GM19351 (cell line): ENCODE results near the gene ROR1.
A peak's percentile ranks its signal among the peaks of the same experiment; 100 is the strongest.

ENCODE experiments used
- ATAC-seq: cut with Tn5 transposase; IDR thresholded peaks from one replicate; pipeline ENCODE4 v1.9.1; 2021; ENCODE audit warnings: mild to moderate bottlenecking, moderate library complexity; ENCODE audit not compliant: unreplicated experiment

Gene ROR1

GRCh38 chr1:63878932-63879331 is 105.1 kb downstream of the ROR1 start:
- no peak for ATAC-seq

GRCh38 chr1:63880958-63881576 is 107.2 kb downstream of the ROR1 start:
- ATAC-seq = no peak

- no peak for ATAC-seq
Measured at GRCh38 chr1:63882048-63882704, 108.4 kb downstream of the ROR1 start.

DNA sequence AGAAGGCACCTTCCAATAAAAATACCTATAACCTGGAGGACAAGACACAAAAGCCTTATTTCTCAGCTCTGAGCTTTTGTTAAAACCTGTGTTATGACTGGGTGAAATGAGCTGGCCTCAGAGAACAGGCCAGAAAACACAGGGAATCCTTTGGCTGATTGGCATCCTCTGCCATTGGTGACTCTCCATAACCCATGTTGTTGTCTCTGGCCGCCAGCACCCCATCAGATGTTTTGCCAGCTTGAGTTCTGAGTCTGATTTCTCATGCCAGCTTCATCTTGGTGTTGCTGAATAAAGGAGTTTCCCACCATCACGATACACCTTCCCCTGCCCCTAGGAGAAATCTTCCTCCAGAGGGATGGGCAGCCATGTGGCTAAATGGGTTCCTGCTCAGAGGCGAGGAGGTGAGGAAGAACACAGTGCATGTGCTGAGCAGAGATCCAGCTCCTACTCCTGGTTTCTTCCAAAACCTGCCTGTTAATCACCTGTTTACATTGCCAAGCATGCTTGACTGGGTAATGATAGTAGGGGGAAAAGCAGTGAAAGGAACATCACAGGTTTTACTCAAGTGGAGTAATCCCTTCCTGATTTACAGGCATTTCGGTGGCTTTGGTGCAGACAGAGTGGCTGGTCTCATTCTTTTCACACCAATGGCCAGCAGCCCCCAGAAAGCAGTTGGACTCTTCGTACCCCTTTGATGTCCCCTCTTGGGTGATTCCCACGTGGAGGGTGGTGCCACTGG is 109.8 kb downstream of the ROR1 start:
- no peak for ATAC-seq

GRCh38 chr1:63884486-63884885 is 110.7 kb downstream of the ROR1 start:
- no peak for ATAC-seq

DNA sequence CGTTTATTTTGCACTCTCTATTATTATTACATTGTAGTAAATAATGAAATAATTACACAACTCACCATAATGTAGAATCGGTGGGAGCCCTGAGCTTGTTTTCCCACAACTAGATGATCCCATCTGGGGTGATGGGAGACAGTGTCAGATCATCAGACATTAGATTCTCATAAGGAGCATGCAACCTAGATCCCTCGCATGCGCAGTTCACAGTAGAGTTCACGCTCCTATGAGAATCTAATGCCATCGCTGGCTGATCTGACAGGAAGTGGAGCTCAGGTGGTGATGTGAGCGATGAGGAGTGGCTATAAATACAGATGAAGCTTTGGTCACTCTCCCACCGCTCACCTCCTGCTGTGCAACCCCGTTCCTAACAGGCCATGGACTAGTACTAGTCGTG is 112.1 kb downstream of the ROR1 start:
- no peak for ATAC-seq

DNA sequence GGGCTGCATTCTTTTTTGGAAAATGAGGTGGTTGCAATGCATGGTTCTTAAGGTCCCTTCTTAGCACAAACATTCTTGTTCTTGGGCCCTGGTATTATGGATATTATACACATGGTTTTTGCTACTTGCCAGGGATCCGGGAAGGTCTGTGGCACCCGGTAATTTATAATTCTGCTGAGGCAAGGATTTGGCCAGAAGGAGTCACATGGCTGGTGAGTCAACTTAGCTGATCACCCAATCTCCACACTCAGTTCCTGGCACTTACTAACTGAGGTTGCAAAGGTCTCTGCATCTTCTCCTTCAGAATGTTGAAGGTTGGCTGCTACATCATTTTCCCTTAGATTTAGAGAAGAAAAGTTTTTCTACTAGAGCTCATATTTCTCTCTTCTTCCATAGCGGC is 112.5 kb downstream of the ROR1 start:
- ATAC-seq = no peak

DNA sequence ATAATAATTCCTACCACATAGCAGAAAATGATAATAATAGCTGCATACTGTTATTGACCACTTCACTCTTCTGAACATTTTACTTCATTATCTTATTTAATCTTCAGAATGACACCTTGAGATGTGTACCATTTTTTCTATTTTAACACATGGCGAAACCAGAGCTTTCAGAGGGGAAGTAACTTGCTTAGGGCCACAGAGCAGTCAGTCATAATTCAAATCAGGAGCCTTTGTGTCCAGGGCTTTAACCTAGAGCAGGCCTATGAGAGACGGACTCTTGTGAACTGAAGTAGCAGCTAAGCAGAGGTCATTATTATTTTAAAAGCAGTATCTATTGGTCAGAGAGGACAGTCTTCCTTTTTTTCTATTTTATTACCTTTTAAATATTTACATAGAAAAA is 114.0 kb downstream of the ROR1 start:
- peak; percentile 49 for ATAC-seq

DNA sequence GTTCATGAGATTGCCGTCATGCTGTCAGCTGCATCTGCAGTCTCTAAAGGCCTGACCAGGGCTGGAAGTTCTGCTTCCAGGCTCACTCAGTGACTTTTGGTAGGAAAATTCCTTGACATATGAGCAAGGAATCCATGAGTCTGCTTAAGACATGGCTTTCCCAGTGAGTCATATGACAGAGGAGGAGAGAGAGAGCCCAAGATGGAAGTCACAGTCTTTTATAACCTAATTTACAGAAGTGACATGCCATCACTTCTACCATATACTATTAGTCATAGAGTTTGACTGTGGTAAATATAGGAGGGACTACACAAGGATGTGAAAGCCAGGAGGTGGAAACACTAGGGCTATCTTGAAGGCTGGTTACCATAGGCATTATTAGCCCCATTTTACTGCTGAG is 115.2 kb downstream of the ROR1 start:
- no peak for ATAC-seq

DNA sequence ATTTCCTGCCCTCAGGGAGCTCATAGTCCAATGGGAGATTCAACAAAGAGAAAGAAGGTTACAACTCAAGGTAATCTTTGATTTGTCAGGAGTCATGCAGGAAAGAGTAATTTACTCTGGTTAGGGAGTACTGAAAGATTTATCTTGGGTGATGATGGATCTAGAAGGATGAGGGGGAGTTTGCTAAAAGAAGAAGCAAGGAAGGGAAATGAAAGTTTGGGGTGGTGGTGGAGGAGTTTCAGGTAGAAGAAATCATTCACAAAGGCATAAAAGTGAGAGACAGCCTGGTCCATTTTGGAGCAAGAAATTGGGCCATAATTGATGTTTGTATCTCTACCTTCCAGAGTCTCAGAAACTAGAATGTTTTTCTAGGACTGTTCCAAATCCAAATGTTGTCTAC is 116.7 kb downstream of the ROR1 start:
- no peak for ATAC-seq

DNA sequence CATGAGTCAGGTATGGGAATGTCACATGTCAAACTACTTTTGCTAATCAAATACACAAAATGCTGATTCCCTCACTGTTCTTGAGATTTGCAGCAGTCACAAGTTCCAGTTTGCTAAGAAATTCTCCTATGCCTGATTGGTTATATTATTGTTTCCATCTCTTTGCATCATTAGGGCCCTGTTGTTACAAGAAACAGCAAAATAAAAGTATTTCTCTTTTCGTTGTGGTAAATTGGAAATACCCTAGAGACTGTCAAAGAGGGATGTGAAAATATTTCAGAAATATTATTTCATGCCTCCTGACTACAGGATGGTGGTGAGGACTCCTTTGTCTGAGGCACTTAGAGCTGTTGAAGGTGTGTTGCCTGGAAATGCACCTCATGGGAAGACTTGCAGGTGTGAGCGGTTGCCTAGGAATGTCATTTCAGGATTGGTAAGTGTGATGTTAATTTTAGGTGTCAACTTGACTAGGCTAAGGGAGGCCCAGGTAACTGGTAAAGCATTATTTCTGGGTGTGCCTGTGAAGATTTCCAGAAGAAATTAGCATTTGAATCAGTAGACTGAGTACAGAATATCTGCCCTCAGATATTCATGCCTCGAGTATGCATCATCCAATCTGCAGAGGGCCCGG is 117.4 kb downstream of the ROR1 start:
- no peak for ATAC-seq

GRCh38 chr1:63892632-63893395 is 119.0 kb downstream of the ROR1 start:
- ATAC-seq = peak; percentile 94

DNA sequence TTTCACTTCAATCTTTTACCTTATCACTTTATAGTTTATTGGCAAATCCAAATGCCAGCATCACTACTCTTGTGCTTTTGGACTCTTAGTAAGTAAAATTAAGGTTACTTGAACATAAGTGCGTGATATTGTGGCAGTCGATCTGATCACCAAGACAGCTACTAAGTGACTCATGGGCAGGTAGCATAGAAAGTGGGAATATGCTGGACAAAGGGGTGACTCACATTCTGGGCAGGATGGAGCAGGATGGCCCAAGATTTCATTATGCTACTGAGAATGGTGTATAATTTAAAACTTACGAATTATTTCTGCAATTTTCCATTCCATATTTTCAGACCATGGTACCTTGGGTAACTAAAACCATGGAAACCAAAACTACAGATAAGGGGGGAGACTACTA is 120.2 kb downstream of the ROR1 start:
- ATAC-seq = no peak

- no peak for ATAC-seq
Measured at GRCh38 chr1:63894627-63895265, 120.9 kb downstream of the ROR1 start.

- no peak for ATAC-seq
Measured at GRCh38 chr1:63896755-63897154, 122.9 kb downstream of the ROR1 start.

GRCh38 chr1:63898428-63899196 is 124.8 kb downstream of the ROR1 start:
- ATAC-seq = no peak

DNA sequence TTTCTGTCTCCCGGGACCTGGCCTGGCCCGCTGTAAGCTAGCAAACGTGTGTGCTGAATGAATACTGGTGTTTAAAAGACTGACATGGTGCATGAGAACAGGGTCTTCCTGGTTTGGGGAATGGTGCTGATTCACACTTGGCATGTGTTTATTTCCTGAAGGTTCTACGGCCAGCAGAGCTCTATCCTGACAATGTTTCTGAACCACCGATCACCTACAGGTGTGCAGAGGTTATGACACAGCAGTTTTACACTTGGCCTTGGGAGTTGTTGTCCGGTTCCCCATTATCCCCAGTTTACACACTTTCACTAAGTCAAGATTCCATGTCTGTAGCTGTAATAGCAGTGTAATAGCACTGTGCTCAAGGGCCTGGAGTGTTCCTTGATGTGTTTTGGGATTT is 127.3 kb downstream of the ROR1 start:
- no peak for ATAC-seq

DNA sequence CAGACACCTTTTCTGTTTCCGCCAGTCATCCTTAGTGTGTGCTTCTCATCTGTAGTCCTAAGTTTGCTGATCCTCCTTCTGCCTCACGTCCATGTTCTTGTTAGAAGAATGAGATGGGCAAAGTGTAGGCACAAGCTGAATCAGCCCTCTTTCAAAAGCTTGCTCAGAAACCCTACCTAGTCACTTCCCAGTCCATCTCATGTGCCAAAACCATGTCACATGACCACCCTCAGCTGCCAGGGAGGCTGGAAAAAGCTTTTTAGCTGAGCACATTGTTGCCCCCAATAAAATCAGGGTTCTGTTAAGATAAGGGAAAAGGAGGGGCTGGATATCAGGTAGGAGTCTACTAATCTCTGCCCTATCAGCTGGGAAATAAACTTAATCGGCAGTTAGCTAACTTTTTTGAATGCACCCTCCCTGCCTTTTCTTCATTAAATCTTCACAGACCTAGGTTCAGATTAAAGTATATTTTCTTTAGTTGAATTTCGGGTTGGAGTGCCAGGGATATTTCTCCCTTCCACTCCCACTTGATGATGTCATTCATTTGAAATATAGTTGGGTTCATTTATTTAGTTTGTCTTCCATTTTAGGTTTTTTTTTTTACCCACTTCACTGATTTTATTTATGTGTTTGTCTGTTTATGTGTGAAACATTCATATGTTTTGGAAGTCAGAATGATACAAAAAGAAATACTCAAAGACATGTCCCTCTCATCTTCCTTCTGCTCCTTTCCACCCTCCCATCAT is 129.2 kb downstream of the ROR1 start:
- ATAC-seq = no peak

- ATAC-seq = peak; percentile 56
Measured at GRCh38 chr1:63903947-63904610, 130.3 kb downstream of the ROR1 start.
